Stimulated activated CD8-positive, alpha-beta memory T cell treated with anti-CD3 and anti-CD28 coated beads, Interleukin-4, amount 100 ng/mL, for 48 hours (primary cell): ENCODE measurements around the gene DAZ2.
"Not testable (repeated sequence)": the region's sequence is repeated elsewhere in the genome, so short reads cannot be mapped to it uniquely, and the experiment has no call there.

Experiments used
- DNase-seq: peaks from one replicate; pipeline ENCODE4 v3.0.0-alpha.2; 2020

The DAZ2 gene, protein sequence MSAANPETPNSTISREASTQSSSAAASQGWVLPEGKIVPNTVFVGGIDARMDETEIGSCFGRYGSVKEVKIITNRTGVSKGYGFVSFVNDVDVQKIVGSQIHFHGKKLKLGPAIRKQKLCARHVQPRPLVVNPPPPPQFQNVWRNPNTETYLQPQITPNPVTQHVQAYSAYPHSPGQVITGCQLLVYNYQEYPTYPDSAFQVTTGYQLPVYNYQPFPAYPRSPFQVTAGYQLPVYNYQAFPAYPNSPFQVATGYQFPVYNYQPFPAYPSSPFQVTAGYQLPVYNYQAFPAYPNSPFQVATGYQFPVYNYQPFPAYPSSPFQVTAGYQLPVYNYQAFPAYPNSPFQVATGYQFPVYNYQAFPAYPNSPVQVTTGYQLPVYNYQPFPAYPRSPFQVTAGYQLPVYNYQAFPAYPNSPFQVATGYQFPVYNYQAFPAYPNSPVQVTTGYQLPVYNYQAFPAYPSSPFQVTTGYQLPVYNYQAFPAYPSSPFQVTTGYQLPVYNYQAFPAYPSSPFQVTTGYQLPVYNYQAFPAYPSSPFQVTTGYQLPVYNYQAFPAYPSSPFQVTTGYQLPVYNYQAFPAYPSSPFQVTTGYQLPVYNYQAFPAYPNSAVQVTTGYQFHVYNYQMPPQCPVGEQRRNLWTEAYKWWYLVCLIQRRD

DNA sequence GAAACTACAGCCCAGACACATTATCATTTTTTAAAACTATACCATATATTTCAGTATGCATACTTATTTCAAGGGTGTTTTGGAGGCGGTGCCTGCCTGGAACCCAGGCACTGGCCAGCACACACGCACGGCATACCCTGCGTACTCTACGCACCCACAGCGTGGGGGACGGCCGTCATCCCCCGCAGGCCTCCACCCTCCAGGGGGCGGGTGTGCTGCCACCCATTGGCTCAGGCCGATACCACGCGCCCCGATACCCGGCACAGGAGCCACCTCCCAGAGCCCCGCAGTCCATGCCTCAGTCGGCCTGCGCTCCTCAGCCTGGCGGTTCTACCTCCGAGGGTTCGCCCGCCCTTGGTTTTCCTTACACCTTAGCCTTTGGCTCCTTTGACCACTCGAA lies at the start of gene DAZ2:
DAZ2 (plus strand) TSS at position 301 of the 400 bp plus-strand sequence. CDS start 208 bp downstream, outside the sequence.
- not testable (repeated sequence) for DNase-seq

DNA sequence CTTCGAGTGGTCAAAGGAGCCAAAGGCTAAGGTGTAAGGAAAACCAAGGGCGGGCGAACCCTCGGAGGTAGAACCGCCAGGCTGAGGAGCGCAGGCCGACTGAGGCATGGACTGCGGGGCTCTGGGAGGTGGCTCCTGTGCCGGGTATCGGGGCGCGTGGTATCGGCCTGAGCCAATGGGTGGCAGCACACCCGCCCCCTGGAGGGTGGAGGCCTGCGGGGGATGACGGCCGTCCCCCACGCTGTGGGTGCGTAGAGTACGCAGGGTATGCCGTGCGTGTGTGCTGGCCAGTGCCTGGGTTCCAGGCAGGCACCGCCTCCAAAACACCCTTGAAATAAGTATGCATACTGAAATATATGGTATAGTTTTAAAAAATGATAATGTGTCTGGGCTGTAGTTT lies 20.4 kb upstream of the DAZ2 start, which contains the start of gene DAZ1:
DAZ1 (minus strand) TSS at position 101 of the 400 bp plus-strand sequence. CDS start 208 bp downstream, outside the sequence.
- not testable (repeated sequence) for DNase-seq

DNA sequence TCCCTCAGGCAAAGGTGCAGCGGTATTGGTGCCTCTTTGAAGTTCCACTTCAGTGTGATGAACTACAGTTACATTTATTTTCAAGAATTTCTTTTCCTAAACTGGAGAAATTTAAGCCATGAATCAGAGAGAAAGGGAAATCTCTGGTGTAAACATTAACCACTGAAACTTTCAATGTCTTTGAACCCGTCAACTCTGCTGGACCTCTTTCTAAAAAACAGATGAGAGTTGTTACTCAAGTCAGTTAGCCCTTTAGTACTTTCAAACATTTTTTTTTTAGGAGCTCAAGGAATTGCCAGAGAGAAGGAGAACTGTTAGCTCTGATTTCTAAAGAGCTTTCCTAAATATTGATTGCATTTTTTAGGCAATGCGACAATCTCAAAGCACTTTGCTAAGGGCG lies 11.9 kb upstream of the DAZ2 start:
- not testable (repeated sequence) for DNase-seq

DNA sequence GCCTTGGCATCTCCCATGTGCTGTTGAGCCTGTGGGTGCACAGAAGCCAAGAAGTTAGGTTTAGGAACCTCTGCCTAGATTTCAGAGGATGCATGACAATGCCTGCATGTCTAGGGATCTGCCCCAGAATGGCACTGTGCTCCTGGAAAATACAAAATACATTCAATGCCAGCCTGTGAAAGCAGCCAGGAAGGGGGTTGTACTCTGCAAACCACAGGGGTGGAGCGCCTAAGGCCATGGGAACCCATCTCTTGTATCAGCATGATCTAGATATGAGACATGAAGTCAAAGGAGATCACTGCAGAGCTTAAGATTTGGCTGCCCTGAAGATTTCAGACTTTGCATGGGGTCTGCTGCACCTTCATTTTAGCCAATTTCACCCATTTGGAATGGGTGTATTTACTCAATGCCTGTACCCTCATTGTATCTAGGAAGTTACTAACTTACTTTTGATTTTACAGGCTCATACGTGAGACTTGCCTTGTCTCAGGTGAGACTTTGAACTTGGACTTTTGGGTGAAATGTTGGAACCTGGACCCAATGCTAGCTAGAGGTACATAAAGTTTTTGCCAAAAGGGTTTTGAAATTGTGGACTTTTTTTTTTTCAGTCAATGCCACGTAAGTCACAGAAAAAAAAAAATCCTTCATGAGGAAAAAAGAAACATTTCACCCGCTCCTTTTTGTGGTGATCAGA lies 9.4 kb upstream of the DAZ2 start:
- not testable (repeated sequence) for DNase-seq

DNA sequence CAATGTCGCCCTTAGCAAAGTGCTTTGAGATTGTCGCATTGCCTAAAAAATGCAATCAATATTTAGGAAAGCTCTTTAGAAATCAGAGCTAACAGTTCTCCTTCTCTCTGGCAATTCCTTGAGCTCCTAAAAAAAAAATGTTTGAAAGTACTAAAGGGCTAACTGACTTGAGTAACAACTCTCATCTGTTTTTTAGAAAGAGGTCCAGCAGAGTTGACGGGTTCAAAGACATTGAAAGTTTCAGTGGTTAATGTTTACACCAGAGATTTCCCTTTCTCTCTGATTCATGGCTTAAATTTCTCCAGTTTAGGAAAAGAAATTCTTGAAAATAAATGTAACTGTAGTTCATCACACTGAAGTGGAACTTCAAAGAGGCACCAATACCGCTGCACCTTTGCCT lies 8.7 kb upstream of the DAZ2 start:
- DNase-seq = not testable (repeated sequence)
